ENCODE data around the gene NRP1. TPM values are rescaled to one million over a fixed set of nuclear protein-coding genes. Genes with fewer than 3 reads are reported as not detected.

The NRP1 gene
- polyA plus RNA-seq, 1 of the 3 experiments (the other 2 are of a cell fraction) = 129 TPM

- peaks cover 0 to 52% of the 10 kb centered on the region in 2 experiments for H3K36me3 ChIP-seq (replicated peaks in 1 of 2; ENCODE audit: control insufficient read depth in 1 of 2, insufficient read depth in 2 of 2, low read length in 1 of 2)
- ChIA-PET CTCF (interaction anchor here (1.7 to 1.8 kb wide), 2 partner anchors 23 to 43 kb away, joined by 3 to 5 read pairs; no protein-coding TSS in a partner anchor), POLR2A (no interaction called here)
- H3K9me2 ChIP-seq = no peaks in the 10 kb centered on the region
- TF ChIP-seq GABPA (IDR thresholded peaks at IDR 0.05; ENCODE audit: low read depth) (no peak), TEAD4 (IDR thresholded peaks at IDR 0.05; ENCODE audit: borderline replicate concordance, insufficient read depth) (no peak), TCF12 (IDR thresholded peaks at IDR 0.05) (no peak), ZBTB33 (IDR thresholded peaks at IDR 0.05; ENCODE audit: borderline replicate concordance, low read depth) (no peak), FOSL2 (IDR thresholded peaks at IDR 0.05; ENCODE audit: borderline replicate concordance, low read depth) (no peak), SIN3A (IDR thresholded peaks at IDR 0.05; ENCODE audit: borderline replicate concordance, low read depth, low read length) (no peak), RAD21 (IDR thresholded peaks at IDR 0.05; ENCODE audit: low read length) (no peak), FOXM1 (IDR thresholded peaks at IDR 0.05; ENCODE audit: low read depth) (no peak), RCOR1 (IDR thresholded peaks at IDR 0.05; ENCODE audit: low read length) (no peak; the same call in 1 of the 2 replicates), EZH2phosphoT487 (IDR thresholded peaks at IDR 0.05; ENCODE audit: borderline replicate concordance, low read depth) (no peak), RFX5 (IDR thresholded peaks at IDR 0.05; ENCODE audit: low read length) (no peak)
- TF ChIP-seq, protein P1, sequence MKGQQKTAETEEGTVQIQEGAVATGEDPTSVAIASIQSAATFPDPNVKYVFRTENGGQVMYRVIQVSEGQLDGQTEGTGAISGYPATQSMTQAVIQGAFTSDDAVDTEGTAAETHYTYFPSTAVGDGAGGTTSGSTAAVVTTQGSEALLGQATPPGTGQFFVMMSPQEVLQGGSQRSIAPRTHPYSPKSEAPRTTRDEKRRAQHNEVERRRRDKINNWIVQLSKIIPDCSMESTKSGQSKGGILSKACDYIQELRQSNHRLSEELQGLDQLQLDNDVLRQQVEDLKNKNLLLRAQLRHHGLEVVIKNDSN (IDR thresholded peaks at IDR 0.05; ENCODE audit: borderline replicate concordance, low read depth) = no peak
- no peak for DNase-seq
- H3K79me2 ChIP-seq (ENCODE audit: insufficient read depth) = peaks cover 55% of the 10 kb centered on the region
- H4K20me1 ChIP-seq (ENCODE audit: insufficient read depth) = no peaks in the 10 kb centered on the region
- peaks cover 36% of the 10 kb centered on the region for H3F3A ChIP-seq (replicated peaks; ENCODE audit: insufficient read depth)
- no peaks in the 10 kb centered on the region for H3K9me3 ChIP-seq
- H3K27me3 ChIP-seq (ENCODE audit: insufficient read depth) = no peaks in the 10 kb centered on the region
- H3K27ac ChIP-seq (ENCODE audit: low read depth in 2 of 2, low read length in 1 of 2) = peak overlapping the region; percentile 76 to 92; a peak in 2 of 4 replicates
- no peak overlapping the region for H3K4me2 ChIP-seq
- no peak overlapping the region for H3K9ac ChIP-seq
- no peak overlapping the region for H2AFZ ChIP-seq (ENCODE audit: low read depth)
- 96% methylated on average over 3 of the region's 3 CpGs for WGBS (ENCODE audit: low lambda C conversion rate)
- H3K4me3 ChIP-seq (ENCODE audit: low read depth in 2 of 2, low read length in 1 of 2) = no peak overlapping the region
- peaks cover 9 to 52% of the 10 kb centered on the region in 2 experiments for H3K4me1 ChIP-seq (ENCODE audit: control insufficient read depth in 1 of 2, insufficient read depth in 2 of 2, low read depth in 1 of 2, low read length in 1 of 2)
Observed at GRCh38 chr10:33235951-33236350, 98.5 kb downstream of the NRP1 start.

DNA sequence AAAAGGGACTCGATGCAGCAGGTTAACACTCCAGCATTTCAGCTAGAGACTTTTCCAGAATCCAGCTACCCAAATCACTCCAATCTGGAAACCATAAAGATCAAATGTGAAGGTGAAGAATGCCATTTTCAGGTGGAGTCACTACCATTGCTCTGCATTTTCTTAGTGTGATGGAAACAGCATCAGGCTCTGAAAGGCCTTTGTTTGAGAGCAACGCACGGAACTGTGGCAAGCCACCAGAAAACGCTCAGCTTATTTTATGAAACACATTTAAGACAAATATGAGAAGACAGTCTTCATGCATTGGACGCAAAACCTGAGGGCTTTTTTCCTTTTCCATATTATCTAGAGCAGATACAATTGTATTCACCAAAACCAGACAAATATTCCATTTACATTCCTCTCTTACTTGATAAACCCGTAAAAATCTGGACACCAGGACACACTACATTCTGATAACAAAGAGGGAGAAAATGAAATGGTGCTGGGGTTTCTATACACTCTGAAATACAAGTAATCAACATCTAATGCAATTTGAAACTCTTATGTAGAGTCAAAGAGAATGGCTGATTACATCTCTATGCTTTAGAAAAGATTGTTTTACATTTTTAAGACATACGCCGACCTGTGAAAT is 99.1 kb downstream of the NRP1 start:
- H3K27ac ChIP-seq (ENCODE audit: low read depth in 2 of 2, low read length in 1 of 2) = peak overlapping the region; percentile 76 to 92
- no peak overlapping the region for H3K4me2 ChIP-seq

More for the DNA sequence above, 99.1 kb downstream of the NRP1 start:
- H2AFZ ChIP-seq (ENCODE audit: low read depth) = no peak overlapping the region
- DNase-seq = peak; percentile 21
- H3K27me3 ChIP-seq (ENCODE audit: insufficient read depth) = no peaks in the 10 kb centered on the region
- ChIA-PET CTCF (no interaction called here), POLR2A (no interaction called here)
- 77% methylated on average over 8 of the region's 8 CpGs for WGBS (ENCODE audit: low lambda C conversion rate)
- H3K79me2 ChIP-seq (ENCODE audit: insufficient read depth) = peaks cover 57% of the 10 kb centered on the region
- no peaks in the 10 kb centered on the region for H3K9me2 ChIP-seq
- H3K36me3 ChIP-seq (replicated peaks in 1 of 2; ENCODE audit: control insufficient read depth in 1 of 2, insufficient read depth in 2 of 2, low read length in 1 of 2) = peaks cover 0 to 52% of the 10 kb centered on the region in 2 experiments
- H3K4me1 ChIP-seq (ENCODE audit: control insufficient read depth in 1 of 2, insufficient read depth in 2 of 2, low read depth in 1 of 2, low read length in 1 of 2) = peaks cover 9 to 46% of the 10 kb centered on the region in 2 experiments
- no peaks in the 10 kb centered on the region for H4K20me1 ChIP-seq (ENCODE audit: insufficient read depth)
- no peaks in the 10 kb centered on the region for H3K9me3 ChIP-seq
- H3K4me3 ChIP-seq (ENCODE audit: low read depth in 2 of 2, low read length in 1 of 2) = no peak overlapping the region
- TF ChIP-seq, protein P2, sequence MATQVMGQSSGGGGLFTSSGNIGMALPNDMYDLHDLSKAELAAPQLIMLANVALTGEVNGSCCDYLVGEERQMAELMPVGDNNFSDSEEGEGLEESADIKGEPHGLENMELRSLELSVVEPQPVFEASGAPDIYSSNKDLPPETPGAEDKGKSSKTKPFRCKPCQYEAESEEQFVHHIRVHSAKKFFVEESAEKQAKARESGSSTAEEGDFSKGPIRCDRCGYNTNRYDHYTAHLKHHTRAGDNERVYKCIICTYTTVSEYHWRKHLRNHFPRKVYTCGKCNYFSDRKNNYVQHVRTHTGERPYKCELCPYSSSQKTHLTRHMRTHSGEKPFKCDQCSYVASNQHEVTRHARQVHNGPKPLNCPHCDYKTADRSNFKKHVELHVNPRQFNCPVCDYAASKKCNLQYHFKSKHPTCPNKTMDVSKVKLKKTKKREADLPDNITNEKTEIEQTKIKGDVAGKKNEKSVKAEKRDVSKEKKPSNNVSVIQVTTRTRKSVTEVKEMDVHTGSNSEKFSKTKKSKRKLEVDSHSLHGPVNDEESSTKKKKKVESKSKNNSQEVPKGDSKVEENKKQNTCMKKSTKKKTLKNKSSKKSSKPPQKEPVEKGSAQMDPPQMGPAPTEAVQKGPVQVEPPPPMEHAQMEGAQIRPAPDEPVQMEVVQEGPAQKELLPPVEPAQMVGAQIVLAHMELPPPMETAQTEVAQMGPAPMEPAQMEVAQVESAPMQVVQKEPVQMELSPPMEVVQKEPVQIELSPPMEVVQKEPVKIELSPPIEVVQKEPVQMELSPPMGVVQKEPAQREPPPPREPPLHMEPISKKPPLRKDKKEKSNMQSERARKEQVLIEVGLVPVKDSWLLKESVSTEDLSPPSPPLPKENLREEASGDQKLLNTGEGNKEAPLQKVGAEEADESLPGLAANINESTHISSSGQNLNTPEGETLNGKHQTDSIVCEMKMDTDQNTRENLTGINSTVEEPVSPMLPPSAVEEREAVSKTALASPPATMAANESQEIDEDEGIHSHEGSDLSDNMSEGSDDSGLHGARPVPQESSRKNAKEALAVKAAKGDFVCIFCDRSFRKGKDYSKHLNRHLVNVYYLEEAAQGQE (IDR thresholded peaks at IDR 0.05; ENCODE audit: low read depth, low read length) = no peak
- TF ChIP-seq FOXJ3 (CRISPR knock-in tag; IDR thresholded peaks at IDR 0.05) (no peak), GATA2 (CRISPR knock-in tag; IDR thresholded peaks at IDR 0.05) (peak; percentile 27; the same call in 1 of the 2 replicates), TCF12 (IDR thresholded peaks at IDR 0.05) (peak; percentile 32; the same call in 1 of the 2 replicates), RAD21 (IDR thresholded peaks at IDR 0.05; ENCODE audit: low read length) (no peak), RXRA (IDR thresholded peaks at IDR 0.05; ENCODE audit: borderline replicate concordance, low read depth) (no peak), MEF2A (IDR thresholded peaks at IDR 0.05; ENCODE audit: borderline replicate concordance, low read depth) (no peak), RCOR1 (IDR thresholded peaks at IDR 0.05; ENCODE audit: low read length) (peak; percentile 61), EP300 (IDR thresholded peaks at IDR 0.05; ENCODE audit: borderline replicate concordance in 1 of 2, low read depth in 1 of 2, low read length in 1 of 2) (peak in 1 of 2 experiments; percentile 16; a peak in 1 of 4 replicates)
- TF ChIP-seq, protein P3, sequence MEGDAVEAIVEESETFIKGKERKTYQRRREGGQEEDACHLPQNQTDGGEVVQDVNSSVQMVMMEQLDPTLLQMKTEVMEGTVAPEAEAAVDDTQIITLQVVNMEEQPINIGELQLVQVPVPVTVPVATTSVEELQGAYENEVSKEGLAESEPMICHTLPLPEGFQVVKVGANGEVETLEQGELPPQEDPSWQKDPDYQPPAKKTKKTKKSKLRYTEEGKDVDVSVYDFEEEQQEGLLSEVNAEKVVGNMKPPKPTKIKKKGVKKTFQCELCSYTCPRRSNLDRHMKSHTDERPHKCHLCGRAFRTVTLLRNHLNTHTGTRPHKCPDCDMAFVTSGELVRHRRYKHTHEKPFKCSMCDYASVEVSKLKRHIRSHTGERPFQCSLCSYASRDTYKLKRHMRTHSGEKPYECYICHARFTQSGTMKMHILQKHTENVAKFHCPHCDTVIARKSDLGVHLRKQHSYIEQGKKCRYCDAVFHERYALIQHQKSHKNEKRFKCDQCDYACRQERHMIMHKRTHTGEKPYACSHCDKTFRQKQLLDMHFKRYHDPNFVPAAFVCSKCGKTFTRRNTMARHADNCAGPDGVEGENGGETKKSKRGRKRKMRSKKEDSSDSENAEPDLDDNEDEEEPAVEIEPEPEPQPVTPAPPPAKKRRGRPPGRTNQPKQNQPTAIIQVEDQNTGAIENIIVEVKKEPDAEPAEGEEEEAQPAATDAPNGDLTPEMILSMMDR (IDR thresholded peaks at IDR 0.05) = no peak
- peaks cover 32% of the 10 kb centered on the region for H3F3A ChIP-seq (replicated peaks; ENCODE audit: insufficient read depth)
- no peak overlapping the region for H3K9ac ChIP-seq

Measured in SK-N-SH (cell line).